ENCODE results near the gene GPR63. TPM values are rescaled to one million over a fixed set of nuclear protein-coding genes. Genes with fewer than 3 reads are reported as not detected.

Gene GPR63
- total and polyA plus RNA-seq, 2 donors (not counting 1 experiment from before 2014, with no cell fraction given): 0.01 to 0.12 TPM

DNA sequence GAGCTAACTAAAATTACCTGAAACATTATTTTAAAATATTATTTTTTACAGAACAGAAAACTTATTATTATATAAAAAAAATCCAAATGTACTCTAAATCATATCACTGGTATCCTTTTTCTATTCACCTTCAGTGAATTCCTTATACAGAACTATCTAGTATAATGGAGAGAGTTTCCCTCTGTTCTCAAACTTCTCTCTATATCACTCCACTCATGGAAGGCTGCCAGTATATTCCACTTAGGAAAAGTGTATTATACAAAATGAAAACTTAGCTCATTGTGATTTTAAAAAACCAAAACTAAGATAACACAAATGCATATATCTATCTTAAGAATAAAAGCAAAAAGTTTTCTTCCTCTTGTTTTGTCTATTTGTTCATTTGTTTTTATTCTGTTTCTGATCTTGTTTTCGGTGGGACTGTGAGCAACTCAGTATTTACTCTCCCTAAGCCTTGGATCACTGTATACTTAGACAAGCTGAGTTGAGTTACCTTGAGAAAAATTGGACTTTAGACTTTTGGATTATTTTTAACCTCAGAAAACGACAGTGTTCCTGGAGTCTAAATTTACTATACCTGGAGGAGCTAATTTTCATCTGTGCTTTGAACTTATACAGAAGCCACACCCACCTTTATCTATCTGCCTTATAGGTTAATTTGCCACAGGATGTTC lies 61.4 kb downstream of the GPR63 start:
- no peaks in the 10 kb centered on the region for H3K9me3 Mint-ChIP-seq (ENCODE audit: insufficient read depth)
- Histone ChIP-seq H3K4me3 (ENCODE audit: control extremely low read depth in 1 of 5, extremely low read depth in 1 of 5, insufficient read depth in 1 of 5, low read depth in 2 of 5, low read length in 4 of 5) (no peak overlapping the region), H3K4me1 (ENCODE audit: control insufficient read depth in 2 of 2, insufficient read depth in 2 of 2, low read length in 2 of 2) (no peaks in the 10 kb centered on the region), H3K9me3 (ENCODE audit: control extremely low read depth in 1 of 3, control insufficient read depth in 2 of 3, insufficient read depth in 1 of 3, low read length in 2 of 3) (no peaks in the 10 kb centered on the region), H3K4me2 (replicated peaks; ENCODE audit: low read depth, low read length, poor library complexity, severe bottlenecking) (no peak overlapping the region), H3K27me3 (replicated peaks in 1 of 4; ENCODE audit: control extremely low read depth in 1 of 4, control insufficient read depth in 3 of 4, insufficient read depth in 4 of 4, low read length in 3 of 4) (no peaks in the 10 kb centered on the region), H3K27ac (ENCODE audit: low read length in 2 of 2) (no peak overlapping the region), H3K36me3 (replicated peaks in 1 of 2; ENCODE audit: control extremely low read depth in 1 of 2, control insufficient read depth in 1 of 2, extremely low read depth in 1 of 2, insufficient read depth in 2 of 2, low read length in 1 of 2) (no peaks in the 10 kb centered on the region), H3K79me2 (ENCODE audit: control insufficient read depth, insufficient read depth, low read length) (no peaks in the 10 kb centered on the region), H3K9ac (ENCODE audit: low read length) (no peak overlapping the region), H2AFZ (ENCODE audit: insufficient read depth, low read depth, low read length, poor library complexity, severe bottlenecking) (no peak overlapping the region), H4K20me1 (ENCODE audit: control insufficient read depth, insufficient read depth, low read length, poor library complexity, severe bottlenecking) (no peaks in the 10 kb centered on the region)
- peaks cover 4% of the 10 kb centered on the region for H3K27me3 Mint-ChIP-seq
- intact Hi-C loops (cut with micrococcal nuclease): no loop called here
- no CpG with 5 or more reads among the region's 2 CpGs for WGBS (ENCODE audit: insufficient coverage)
- CTCF ChIA-PET: no interaction called here
- ATAC-seq (ENCODE audit: low read depth) (no peak), DNase-seq (no peak)
- POLR2A ChIA-PET: no interaction called here
- TF ChIP-seq, protein P1, sequence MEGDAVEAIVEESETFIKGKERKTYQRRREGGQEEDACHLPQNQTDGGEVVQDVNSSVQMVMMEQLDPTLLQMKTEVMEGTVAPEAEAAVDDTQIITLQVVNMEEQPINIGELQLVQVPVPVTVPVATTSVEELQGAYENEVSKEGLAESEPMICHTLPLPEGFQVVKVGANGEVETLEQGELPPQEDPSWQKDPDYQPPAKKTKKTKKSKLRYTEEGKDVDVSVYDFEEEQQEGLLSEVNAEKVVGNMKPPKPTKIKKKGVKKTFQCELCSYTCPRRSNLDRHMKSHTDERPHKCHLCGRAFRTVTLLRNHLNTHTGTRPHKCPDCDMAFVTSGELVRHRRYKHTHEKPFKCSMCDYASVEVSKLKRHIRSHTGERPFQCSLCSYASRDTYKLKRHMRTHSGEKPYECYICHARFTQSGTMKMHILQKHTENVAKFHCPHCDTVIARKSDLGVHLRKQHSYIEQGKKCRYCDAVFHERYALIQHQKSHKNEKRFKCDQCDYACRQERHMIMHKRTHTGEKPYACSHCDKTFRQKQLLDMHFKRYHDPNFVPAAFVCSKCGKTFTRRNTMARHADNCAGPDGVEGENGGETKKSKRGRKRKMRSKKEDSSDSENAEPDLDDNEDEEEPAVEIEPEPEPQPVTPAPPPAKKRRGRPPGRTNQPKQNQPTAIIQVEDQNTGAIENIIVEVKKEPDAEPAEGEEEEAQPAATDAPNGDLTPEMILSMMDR (IDR thresholded peaks at IDR 0.05): no peak
- no peak for TF ChIP-seq EZH2 (IDR thresholded peaks at IDR 0.05; ENCODE audit: borderline replicate concordance, insufficient read depth, low read depth, low read length, poor library complexity, severe bottlenecking)
- H3K27ac Mint-ChIP-seq: no peak overlapping the region
- no peak overlapping the region for H3K4me3 Mint-ChIP-seq
- no peaks in the 10 kb centered on the region for H3K4me1 Mint-ChIP-seq

DNA sequence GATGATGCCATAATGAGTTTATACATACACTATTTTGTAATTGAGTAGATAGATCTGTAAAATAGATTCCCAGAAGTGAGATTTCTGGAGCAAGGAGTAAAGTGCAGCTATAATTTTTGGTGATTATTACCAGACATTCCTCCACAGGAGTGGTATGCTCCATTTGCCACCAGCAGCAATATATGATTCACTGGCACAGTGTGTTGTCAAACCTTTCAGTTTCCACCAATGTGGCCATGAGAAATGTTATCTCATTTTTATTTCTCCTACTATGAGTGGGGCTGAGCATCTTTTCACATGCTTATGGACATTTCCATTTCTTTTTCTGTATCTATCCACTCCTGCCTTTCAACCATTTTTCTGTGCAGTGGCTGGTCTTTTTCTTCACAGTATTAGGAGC lies 70.5 kb downstream of the GPR63 start:
- no peak overlapping the region for H2AFZ ChIP-seq (ENCODE audit: insufficient read depth, low read depth, low read length, poor library complexity, severe bottlenecking)
- no peaks in the 10 kb centered on the region for H3K79me2 ChIP-seq (ENCODE audit: control insufficient read depth, insufficient read depth, low read length)
- H3K4me2 ChIP-seq (replicated peaks; ENCODE audit: low read depth, low read length, poor library complexity, severe bottlenecking): no peak overlapping the region
- H3K27ac ChIP-seq (ENCODE audit: low read length in 2 of 2): no peak overlapping the region
- Mint-ChIP-seq H3K4me1 (no peaks in the 10 kb centered on the region), H3K27ac (no peak overlapping the region), H3K27me3 (peaks cover 5% of the 10 kb centered on the region), H3K4me3 (no peak overlapping the region), H3K9me3 (ENCODE audit: insufficient read depth) (no peaks in the 10 kb centered on the region)
- CTCF ChIA-PET: no interaction called here
- no peaks in the 10 kb centered on the region for H4K20me1 ChIP-seq (ENCODE audit: control insufficient read depth, insufficient read depth, low read length, poor library complexity, severe bottlenecking)
- no peaks in the 10 kb centered on the region for H3K36me3 ChIP-seq (replicated peaks in 1 of 2; ENCODE audit: control extremely low read depth in 1 of 2, control insufficient read depth in 1 of 2, extremely low read depth in 1 of 2, insufficient read depth in 2 of 2, low read length in 1 of 2)
- ATAC-seq (ENCODE audit: low read depth) (no peak), DNase-seq (no peak)
- no peak overlapping the region for H3K4me3 ChIP-seq (ENCODE audit: control extremely low read depth in 1 of 5, extremely low read depth in 1 of 5, insufficient read depth in 1 of 5, low read depth in 2 of 5, low read length in 4 of 5)
- POLR2A ChIA-PET: no interaction called here
- H3K9ac ChIP-seq (ENCODE audit: low read length): no peak overlapping the region
- TF ChIP-seq EZH2 (IDR thresholded peaks at IDR 0.05; ENCODE audit: borderline replicate concordance, insufficient read depth, low read depth, low read length, poor library complexity, severe bottlenecking): no peak
- H3K4me1 ChIP-seq (ENCODE audit: control insufficient read depth in 2 of 2, insufficient read depth in 2 of 2, low read length in 2 of 2): no peaks in the 10 kb centered on the region
- peaks cover 0 to 7% (median 1%) of the 10 kb centered on the region in 4 experiments for H3K27me3 ChIP-seq (replicated peaks in 1 of 4; ENCODE audit: control extremely low read depth in 1 of 4, control insufficient read depth in 3 of 4, insufficient read depth in 4 of 4, low read length in 3 of 4)
- no peaks in the 10 kb centered on the region for H3K9me3 ChIP-seq (ENCODE audit: control extremely low read depth in 1 of 3, control insufficient read depth in 2 of 3, insufficient read depth in 1 of 3, low read length in 2 of 3)
- intact Hi-C loops (cut with micrococcal nuclease): no loop called here

Measured in B cell (primary cell).